IMR-90 (cell line): ENCODE results near the gene STAT5B. TPM values are rescaled to one million over a fixed set of nuclear protein-coding genes. Genes with fewer than 3 reads are reported as not detected.
A peak's percentile ranks its signal among the peaks of the same experiment; 100 is the strongest.

Experiments used
- ATAC-seq: fragments of 200-7000 bp; cut with Tn5 transposase; 2 replicates; pipeline ENCODE4 v1.9.1; 2020; ENCODE audit warnings: low read depth, mild to moderate bottlenecking, moderate library complexity
- BruUV-seq: library from RNA; stranded (reverse); fragments of 400-500 nt; replicated peaks from 2 replicates; lab custom pipeline; 2021; lab: Mats Ljungman, UMichigan
- CTCF ChIA-PET: fragments of 300-600 bp; formaldehyde crosslinking; extraction: SDS; loops from one replicate; lab custom pipeline; 2021; ENCODE audit warnings: antibody characterized with exemption; lab: Yijun Ruan, JAX
- POLR2A ChIA-PET: fragments of 300-600 bp; sonication (Branson Sonifier 250); formaldehyde crosslinking; loops from one replicate; lab custom pipeline; 2022; ENCODE audit warnings: antibody characterized with exemption; ENCODE audit not compliant: unreplicated experiment; lab: Charles Lee
- DNase-seq: peaks from one replicate; pipeline ENCODE4 v3.0.0; 2013
- H2AFZ ChIP-seq: replicated peaks from 2 replicates; pipeline ENCODE3; 2013; ENCODE audit warnings: low read length, mild to moderate bottlenecking; ENCODE audit not compliant: poor library complexity
- H2AK5ac ChIP-seq: 2 replicates; pipeline ENCODE4 v1.6.1; 2013; ENCODE audit warnings: low read depth, low read length, inconsistent platforms
- H2AK9ac ChIP-seq: replicated peaks from 2 replicates; pipeline ENCODE3; 2013; ENCODE audit warnings: mild to moderate bottlenecking, low read depth, low read length, moderate library complexity; ENCODE audit not compliant: poor library complexity
- H2BK120ac ChIP-seq: 2 replicates; pipeline ENCODE4 v1.6.1; 2013; ENCODE audit warnings: low read depth, low read length, inconsistent platforms
- H2BK15ac ChIP-seq: 3 replicates; pipeline ENCODE4 v1.6.1; 2013; ENCODE audit warnings: low read depth, low read length, inconsistent platforms
- H2BK20ac ChIP-seq: 2 replicates; pipeline ENCODE4 v1.6.1; 2013; ENCODE audit warnings: low read depth, mild to moderate bottlenecking, inconsistent platforms, low read length, moderate library complexity
- H2BK5ac ChIP-seq: 2 replicates; pipeline ENCODE4 v1.6.1; 2013; ENCODE audit warnings: mild to moderate bottlenecking, low read depth, low read length, inconsistent platforms; ENCODE audit not compliant: poor library complexity, severe bottlenecking
- H3K14ac ChIP-seq: replicated peaks from 2 replicates; pipeline ENCODE4 v1.6.1; 2013; ENCODE audit warnings: low read depth, low read length, inconsistent platforms
- H3K18ac ChIP-seq: 2 replicates; pipeline ENCODE4 v1.6.1; 2013; ENCODE audit warnings: low read depth, low read length, control low read depth
- H3K23ac ChIP-seq: 2 replicates; pipeline ENCODE4 v1.6.1; 2013; ENCODE audit warnings: low read depth, low read length, inconsistent platforms
- H3K27ac ChIP-seq: 2 replicates; pipeline ENCODE4 v1.5.1; 2013; ENCODE audit warnings: mild to moderate bottlenecking, control low read depth, low read length; ENCODE audit not compliant: insufficient read depth
- H3K27me3 ChIP-seq: 2 replicates; pipeline ENCODE4 v1.6.1; 2013; ENCODE audit warnings: low read length; ENCODE audit not compliant: control insufficient read depth, insufficient read depth
- H3K36me3 ChIP-seq: 2 replicates; pipeline ENCODE4 v1.6.1; 2013; ENCODE audit warnings: low read length, mixed read lengths; ENCODE audit not compliant: control insufficient read depth, insufficient read depth
- H3K4ac ChIP-seq: 2 replicates; pipeline ENCODE4 v1.6.1; 2013; ENCODE audit warnings: low read depth, low read length, inconsistent platforms
- H3K4me1 ChIP-seq: 2 replicates; pipeline ENCODE4 v1.6.1; 2013; ENCODE audit warnings: low read length, mixed read lengths; ENCODE audit not compliant: control insufficient read depth, insufficient read depth
- H3K4me2 ChIP-seq: 2 replicates; pipeline ENCODE4 v1.6.1; 2013; ENCODE audit warnings: low read depth, mild to moderate bottlenecking, control low read depth, low read length, moderate library complexity
- H3K4me3 ChIP-seq: 2 replicates; pipeline ENCODE4 v1.5.1; 2013; ENCODE audit warnings: low read depth, mild to moderate bottlenecking, control low read depth, low read length, moderate library complexity; ENCODE audit not compliant: insufficient read depth
- H3K56ac ChIP-seq: 2 replicates; pipeline ENCODE4 v1.6.1; 2013; ENCODE audit warnings: low read length, inconsistent platforms; ENCODE audit not compliant: insufficient read depth; ENCODE audit errors: extremely low read depth
- H3K79me1 ChIP-seq, 2 experiments: 2 replicates each; pipeline ENCODE4 v1.6.1; 2013; ENCODE audit warnings: low read length in 2 of 2, inconsistent platforms in 1 of 2, low read depth in 1 of 2
- H3K9ac ChIP-seq: 2 replicates; pipeline ENCODE4 v1.6.1; 2013; ENCODE audit warnings: low read depth, low read length, control low read depth
- H3K9me1 ChIP-seq: 2 replicates; pipeline ENCODE4 v1.6.1; 2013; ENCODE audit warnings: low read length, inconsistent platforms; ENCODE audit not compliant: insufficient read depth
- H3K9me3 ChIP-seq: 2 replicates; pipeline ENCODE4 v1.6.1; 2013; ENCODE audit warnings: low read length; ENCODE audit not compliant: control insufficient read depth, insufficient read depth
- H4K20me1 ChIP-seq: 2 replicates; pipeline ENCODE4 v1.6.1; 2013; ENCODE audit warnings: low read length, inconsistent platforms; ENCODE audit not compliant: insufficient read depth
- H4K5ac ChIP-seq: 2 replicates; pipeline ENCODE4 v1.6.1; 2013; ENCODE audit warnings: mild to moderate bottlenecking, low read depth, low read length, control low read depth
- H4K8ac ChIP-seq, 2 experiments: 2 replicates each; pipeline ENCODE4 v1.6.1; 2013; ENCODE audit warnings: low read depth in 2 of 2, low read length in 2 of 2, control low read depth in 1 of 2, inconsistent platforms in 1 of 2
- H4K91ac ChIP-seq: 2 replicates; pipeline ENCODE4 v1.6.1; 2013; ENCODE audit warnings: low read depth, low read length, inconsistent platforms; ENCODE audit not compliant: insufficient read depth
- BHLHE40 ChIP-seq: fragments of 150-350 bp; IDR thresholded peaks from 2 replicates; pipeline ENCODE4 v1.6.1; 2016; ENCODE audit warnings: mild to moderate bottlenecking, low read depth, low read length
- CEBPB ChIP-seq: IDR thresholded peaks from 2 replicates; pipeline ENCODE4 v1.6.1; 2012; ENCODE audit warnings: low read depth, low read length, improper control_type of control experiment
- CTCF ChIP-seq: conservative IDR thresholded peaks from 2 replicates; pipeline ENCODE4 v1.5.1; 2012; ENCODE audit warnings: mild to moderate bottlenecking, low read depth, low read length, improper control_type of control experiment
- ELK1 ChIP-seq: fragments of 150-350 bp; IDR thresholded peaks from 2 replicates; pipeline ENCODE4 v1.6.1; 2016; ENCODE audit warnings: low read depth, mild to moderate bottlenecking, low read length, moderate library complexity, borderline replicate concordance
- MAZ ChIP-seq: IDR thresholded peaks from 2 replicates; pipeline ENCODE4 v1.6.1; 2012; ENCODE audit warnings: low read depth, mild to moderate bottlenecking, low read length, improper control_type of control experiment, moderate library complexity, borderline replicate concordance
- POLR2A ChIP-seq: IDR thresholded peaks from 2 replicates; pipeline ENCODE4 v1.6.1; 2012; ENCODE audit warnings: mild to moderate bottlenecking, low read depth, low read length
- RAD21 ChIP-seq: IDR thresholded peaks from 2 replicates; pipeline ENCODE4 v1.6.1; 2012; ENCODE audit warnings: low read length, improper control_type of control experiment
- RFX5 ChIP-seq: IDR thresholded peaks from 2 replicates; pipeline ENCODE4 v1.8.0; 2012; ENCODE audit warnings: low read depth, mild to moderate bottlenecking, low read length, moderate library complexity
- SMC3 ChIP-seq: fragments of 150-350 bp; IDR thresholded peaks from 2 replicates; pipeline ENCODE4 v1.6.1; 2016; ENCODE audit warnings: low read depth, mild to moderate bottlenecking, antibody characterized with exemption, low read length, moderate library complexity
- USF2 ChIP-seq: fragments of 150-350 bp; IDR thresholded peaks from 2 replicates; pipeline ENCODE4 v1.6.1; 2017; ENCODE audit warnings: mild to moderate bottlenecking, antibody characterized with exemption, low read length, low read depth
- WGBS, 2 experiments: methylation state at CpG; one replicate each; pipeline versions ENCODE4 v1.1.5 to v1.1.7; 2013; ENCODE audit warnings: missing lambda C conversion rate in 2 of 2; ENCODE audit not compliant: insufficient read length in 1 of 2; ENCODE audit errors: extremely low coverage in 2 of 2; 5-methylcytosine and 5-hydroxymethylcytosine counted together
- dilution Hi-C: fragments of 300-500 bp; cut with HindIII; formaldehyde crosslinking; loops from one replicate; pipeline ENCODE4 v1.14.3; 2018; ENCODE audit warnings: low sequenced_read_pairs; ENCODE audit not compliant: unreplicated experiment
- in situ Hi-C: fragments of 300-500 bp; cut with MboI; formaldehyde crosslinking; loops from 3 replicates; pipeline ENCODE4 v1.14.3; 2019; ENCODE audit warnings: low sequenced_read_pairs, inconsistent platforms, mixed read lengths
- intact Hi-C: fragments of 100-400 bp; cut with micrococcal nuclease; formaldehyde crosslinking; loops from 2 replicates; pipeline ENCODE4 v1.10.0; 2022
- polyA plus RNA-seq, 3 experiments: library from polyadenylated mRNA; depleted of rRNA; stranded (reverse); fragments of >200 nt; gene quantifications; 2 replicates each; pipeline ENCODE4 v1.2.3, GENCODE V29; 2012; ENCODE audit warnings: low replicate concordance in 1 of 3
- total RNA-seq: library from RNA; depleted of rRNA; stranded (reverse); fragments of >200 nt; gene quantifications from 2 replicates; pipeline ENCODE4 v1.2.3, GENCODE V29; 2012

STAT5B gene
- total and polyA plus RNA-seq, 2 of the 4 experiments (the other 2 are of a cell fraction): 24.4 to 29.6 TPM

DNA sequence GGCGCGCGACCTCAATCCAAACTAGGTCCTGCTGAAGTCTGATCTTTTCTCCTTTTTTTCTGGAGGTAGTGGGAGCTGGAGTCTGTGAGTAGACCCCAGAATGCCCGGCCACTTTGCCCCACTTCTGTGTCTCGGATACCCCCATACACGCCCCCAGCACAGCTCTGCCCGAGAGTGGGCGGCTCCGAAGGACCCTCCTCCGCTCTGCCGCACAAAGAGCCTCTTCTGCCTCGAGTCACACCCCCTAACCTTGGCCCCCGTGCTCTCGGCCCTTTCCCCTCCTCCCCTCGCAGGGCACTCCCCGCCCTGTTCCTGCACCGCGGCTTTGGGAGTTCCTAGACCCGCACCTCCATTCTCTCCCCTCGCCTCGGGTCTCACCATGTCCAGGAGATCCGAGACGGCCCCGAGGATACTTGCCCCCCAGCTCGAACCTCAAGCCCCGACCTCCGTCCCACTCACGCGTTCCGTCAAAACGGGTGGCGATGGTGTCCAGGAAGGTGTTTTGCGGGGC, 95.7 kb downstream of the STAT5B start:
- Histone ChIP-seq H3K79me1 (no peaks in the 10 kb centered on the region), H4K20me1 (0 out of 2 replicates have a peak, but pooled peaks cover 2% of the 10 kb centered on the region), H3K23ac (no peak overlapping the region), H2BK5ac (no peak overlapping the region), H3K56ac (no peak overlapping the region), H3K18ac (no peak overlapping the region), H3K9me3 (no peaks in the 10 kb centered on the region), H2BK15ac (no peak overlapping the region), H3K9ac (no peak overlapping the region), H2AFZ (peak overlapping the region; percentile 70), H2BK120ac (no peak overlapping the region), H3K4ac (no peak overlapping the region), H3K36me3 (no peaks in the 10 kb centered on the region), H3K27ac (no peak overlapping the region), H4K5ac (no peak overlapping the region), H2AK5ac (no peak overlapping the region), H3K4me2 (no peak overlapping the region; the same call in 1 of the 2 replicates), H3K4me1 (peaks cover 9% of the 10 kb centered on the region), H3K4me3 (no peak overlapping the region), H3K9me1 (no peaks in the 10 kb centered on the region), H3K14ac (no peak overlapping the region), H3K27me3 (peaks cover 42% of the 10 kb centered on the region), H2AK9ac (no peak overlapping the region), H4K8ac (no peak overlapping the region), H4K91ac (no peak overlapping the region), H2BK20ac (no peak overlapping the region)
- ATAC-seq (no peak), DNase-seq (no peak)
- ChIA-PET POLR2A (no interaction called here), CTCF (interaction anchor here (0.9 kb wide), 1 partner anchor 13 kb away, joined by 3 read pairs; no protein-coding TSS in a partner anchor)
- dilution Hi-C loops: no loop called here
- in situ Hi-C loops: no loop called here
- BruUV-seq: no TSS peak
- 3% methylated on average over 8 of the region's 33 CpGs; no CpG with 5 or more reads in 1 of the 2 experiments for WGBS, 2 experiments
- intact Hi-C loops: no loop called here
- TF ChIP-seq SMC3: no peak
- TF ChIP-seq BHLHE40: no peak
- TF ChIP-seq RFX5: no peak
- TF ChIP-seq RAD21: no peak
- TF ChIP-seq USF2: no peak
- TF ChIP-seq CEBPB: no peak
- TF ChIP-seq POLR2A: no peak
- TF ChIP-seq MAZ: no peak
- no peak for TF ChIP-seq CTCF
- TF ChIP-seq ELK1: no peak
